SK-N-SH treated with all-trans-retinoic acid at 6 μM for 48 hours (cell line): ENCODE results near the gene POU2AF3.

ENCODE experiments used
- ATAC-seq: fragments of 200-7000 bp; cut with Tn5 transposase; 3 replicates; pipeline ENCODE4 v1.9.1; 2020; ENCODE audit warnings: mild to moderate bottlenecking, moderate library complexity
- ARNTL ChIP-seq: fragments of 450-650 bp; formaldehyde crosslinking; IDR thresholded peaks from 2 replicates; pipeline ENCODE4 v1.5.0; 2020; ENCODE audit warnings: low read depth, mild to moderate bottlenecking, moderate library complexity, borderline replicate concordance
- BACH2 ChIP-seq: fragments of 250-450 bp; sonication (Bioruptor Pico); IDR thresholded peaks from 2 replicates; pipeline ENCODE4 v1.9.0; 2021; ENCODE audit warnings: mild to moderate bottlenecking, borderline replicate concordance
- CSDC2 ChIP-seq: fragments of 250-450 bp; sonication (Bioruptor Pico); IDR thresholded peaks from 2 replicates; pipeline ENCODE4 v1.5.0; 2020; ENCODE audit warnings: mild to moderate bottlenecking, moderate library complexity
- ESRRG ChIP-seq: fragments of 250-450 bp; sonication (Bioruptor Pico); IDR thresholded peaks from 2 replicates; pipeline ENCODE4 v1.6.1; 2021; ENCODE audit warnings: mild to moderate bottlenecking
- GLIS3 ChIP-seq: fragments of 250-450 bp; sonication (Bioruptor Pico); IDR thresholded peaks from 2 replicates; pipeline ENCODE4 v1.5.0; 2020; ENCODE audit warnings: mild to moderate bottlenecking, moderate library complexity
- ISL1 ChIP-seq: fragments of 250-450 bp; sonication (Bioruptor Pico); IDR thresholded peaks from 2 replicates; pipeline ENCODE4 v2.1.2; 2022; ENCODE audit warnings: mild to moderate bottlenecking, moderate library complexity
- RARB ChIP-seq: fragments of 250-450 bp; sonication (Bioruptor Pico); IDR thresholded peaks from 2 replicates; pipeline ENCODE4 v1.8.0; 2021; ENCODE audit warnings: mild to moderate bottlenecking, moderate library complexity
- SNAI2 ChIP-seq: fragments of 250-450 bp; sonication (Bioruptor Pico); IDR thresholded peaks from 2 replicates; pipeline ENCODE4 v1.5.0; 2020; ENCODE audit warnings: mild to moderate bottlenecking, moderate library complexity
- TCF4 ChIP-seq: fragments of 250-450 bp; sonication (Bioruptor Pico); IDR thresholded peaks from 2 replicates; pipeline ENCODE4 v1.8.0; 2021; ENCODE audit warnings: mild to moderate bottlenecking, moderate library complexity, borderline replicate concordance
- TOX ChIP-seq: fragments of 250-450 bp; sonication (Bioruptor Pico); IDR thresholded peaks from 2 replicates; pipeline ENCODE4 v1.8.0; 2021; ENCODE audit warnings: mild to moderate bottlenecking, moderate library complexity, borderline replicate concordance
- ZFP3 ChIP-seq: fragments of 250-450 bp; sonication (Bioruptor Pico); IDR thresholded peaks from 2 replicates; pipeline ENCODE4 v1.5.0; 2020; ENCODE audit warnings: mild to moderate bottlenecking, moderate library complexity
- ZFP30 ChIP-seq: fragments of 450-650 bp; formaldehyde crosslinking; IDR thresholded peaks from 2 replicates; pipeline ENCODE4 v1.5.0; 2022; ENCODE audit warnings: mild to moderate bottlenecking, moderate library complexity
- ZNF565 ChIP-seq: fragments of 450-650 bp; formaldehyde crosslinking; conservative IDR thresholded peaks from 2 replicates; pipeline ENCODE4 v1.5.0; 2020; ENCODE audit warnings: low read depth, mild to moderate bottlenecking, moderate library complexity
- ZNF70 ChIP-seq: fragments of 450-650 bp; formaldehyde crosslinking; IDR thresholded peaks from 2 replicates; pipeline ENCODE4 v1.5.0; 2020; ENCODE audit warnings: mild to moderate bottlenecking, moderate library complexity
- ZNF8 ChIP-seq: fragments of 450-650 bp; formaldehyde crosslinking; IDR thresholded peaks from 2 replicates; pipeline ENCODE4 v1.5.0; 2020; ENCODE audit warnings: mild to moderate bottlenecking, moderate library complexity
- TF ChIP-seq, protein P1 (sequence below): fragments of 250-450 bp; sonication (Bioruptor Pico); IDR thresholded peaks from 2 replicates; pipeline ENCODE4 v1.5.1; 2021; ENCODE audit warnings: mild to moderate bottlenecking, moderate library complexity
- TF ChIP-seq, protein P2 (sequence below): fragments of 250-450 bp; sonication (Bioruptor Pico); IDR thresholded peaks from 2 replicates; pipeline ENCODE4 v1.8.0; 2020; ENCODE audit warnings: mild to moderate bottlenecking, moderate library complexity, borderline replicate concordance
- TF ChIP-seq, protein P3 (sequence below): fragments of 250-450 bp; sonication (Bioruptor Pico); IDR thresholded peaks from 2 replicates; pipeline ENCODE4 v1.5.1; 2020; ENCODE audit warnings: low read depth, mild to moderate bottlenecking, moderate library complexity
- TF ChIP-seq, protein P4 (sequence below): fragments of 250-450 bp; sonication (Bioruptor Pico); IDR thresholded peaks from 2 replicates; pipeline ENCODE4 v1.5.0; 2020; ENCODE audit warnings: mild to moderate bottlenecking, moderate library complexity
- TF ChIP-seq, protein P5 (sequence below): fragments of 250-450 bp; sonication (Bioruptor Pico); IDR thresholded peaks from 2 replicates; pipeline ENCODE4 v1.8.0; 2021; ENCODE audit warnings: low read depth, mild to moderate bottlenecking, moderate library complexity, borderline replicate concordance

Gene POU2AF3

DNA sequence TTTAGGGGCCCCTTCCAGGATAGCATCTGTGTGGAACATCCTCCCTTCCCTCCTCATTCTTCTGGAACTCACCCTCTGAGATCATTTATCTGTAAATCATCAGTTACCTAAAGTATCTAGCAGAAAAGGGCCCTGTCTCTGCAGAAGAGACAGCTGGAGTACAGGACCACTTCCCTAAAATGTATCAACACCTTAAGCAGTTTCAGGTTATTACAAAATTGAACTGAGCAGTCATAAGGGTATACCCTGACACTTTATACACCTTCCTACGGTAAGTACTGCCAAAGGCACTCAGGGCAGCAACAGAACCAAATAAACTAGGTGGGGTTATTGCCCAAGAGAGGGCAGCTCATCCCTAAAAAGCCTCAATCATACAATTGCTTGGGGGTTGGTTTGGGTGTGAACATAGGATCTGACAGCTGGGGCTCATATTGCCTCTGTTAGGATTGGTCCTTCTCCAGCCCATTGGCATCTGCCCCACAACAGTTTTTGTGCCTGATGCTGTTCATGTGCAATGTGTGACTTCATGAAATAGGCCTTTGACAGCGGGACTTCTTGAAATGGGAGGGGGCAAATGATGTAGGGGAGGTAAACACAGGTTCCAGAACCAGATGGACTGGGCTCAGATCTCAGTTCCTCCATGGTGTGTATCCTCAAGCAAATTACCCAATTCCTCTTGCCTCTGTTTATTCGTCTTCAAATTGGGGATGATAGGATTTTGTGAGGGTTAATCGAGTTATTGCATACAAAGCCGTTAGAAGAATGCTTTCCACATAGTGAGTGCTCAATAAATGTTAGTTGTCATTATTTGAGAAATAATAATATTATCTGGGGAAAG lies 2.9 kb downstream of the POU2AF3 start:
- no peak for ATAC-seq
- no peak for TF ChIP-seq BACH2
- TF ChIP-seq RARB: no peak
- no peak for TF ChIP-seq ZNF8 (CRISPR knock-in tag)
- TF ChIP-seq, protein P1, sequence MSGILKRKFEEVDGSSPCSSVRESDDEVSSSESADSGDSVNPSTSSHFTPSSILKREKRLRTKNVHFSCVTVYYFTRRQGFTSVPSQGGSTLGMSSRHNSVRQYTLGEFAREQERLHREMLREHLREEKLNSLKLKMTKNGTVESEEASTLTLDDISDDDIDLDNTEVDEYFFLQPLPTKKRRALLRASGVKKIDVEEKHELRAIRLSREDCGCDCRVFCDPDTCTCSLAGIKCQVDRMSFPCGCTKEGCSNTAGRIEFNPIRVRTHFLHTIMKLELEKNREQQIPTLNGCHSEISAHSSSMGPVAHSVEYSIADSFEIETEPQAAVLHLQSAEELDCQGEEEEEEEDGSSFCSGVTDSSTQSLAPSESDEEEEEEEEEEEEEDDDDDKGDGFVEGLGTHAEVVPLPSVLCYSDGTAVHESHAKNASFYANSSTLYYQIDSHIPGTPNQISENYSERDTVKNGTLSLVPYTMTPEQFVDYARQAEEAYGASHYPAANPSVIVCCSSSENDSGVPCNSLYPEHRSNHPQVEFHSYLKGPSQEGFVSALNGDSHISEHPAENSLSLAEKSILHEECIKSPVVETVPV: no peak
- TF ChIP-seq ZNF70 (CRISPR knock-in tag): no peak
- TF ChIP-seq CSDC2: no peak
- TF ChIP-seq, protein P2, sequence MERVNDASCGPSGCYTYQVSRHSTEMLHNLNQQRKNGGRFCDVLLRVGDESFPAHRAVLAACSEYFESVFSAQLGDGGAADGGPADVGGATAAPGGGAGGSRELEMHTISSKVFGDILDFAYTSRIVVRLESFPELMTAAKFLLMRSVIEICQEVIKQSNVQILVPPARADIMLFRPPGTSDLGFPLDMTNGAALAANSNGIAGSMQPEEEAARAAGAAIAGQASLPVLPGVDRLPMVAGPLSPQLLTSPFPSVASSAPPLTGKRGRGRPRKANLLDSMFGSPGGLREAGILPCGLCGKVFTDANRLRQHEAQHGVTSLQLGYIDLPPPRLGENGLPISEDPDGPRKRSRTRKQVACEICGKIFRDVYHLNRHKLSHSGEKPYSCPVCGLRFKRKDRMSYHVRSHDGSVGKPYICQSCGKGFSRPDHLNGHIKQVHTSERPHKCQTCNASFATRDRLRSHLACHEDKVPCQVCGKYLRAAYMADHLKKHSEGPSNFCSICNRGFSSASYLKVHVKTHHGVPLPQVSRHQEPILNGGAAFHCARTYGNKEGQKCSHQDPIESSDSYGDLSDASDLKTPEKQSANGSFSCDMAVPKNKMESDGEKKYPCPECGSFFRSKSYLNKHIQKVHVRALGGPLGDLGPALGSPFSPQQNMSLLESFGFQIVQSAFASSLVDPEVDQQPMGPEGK (CRISPR knock-in tag): no peak
- no peak for TF ChIP-seq ISL1 (CRISPR knock-in tag)
- TF ChIP-seq ZFP30 (CRISPR knock-in tag): no peak
- no peak for TF ChIP-seq GLIS3 (CRISPR knock-in tag)
- no peak for TF ChIP-seq TCF4
- TF ChIP-seq SNAI2 (CRISPR knock-in tag): no peak
- TF ChIP-seq ARNTL (CRISPR knock-in tag): no peak

DNA sequence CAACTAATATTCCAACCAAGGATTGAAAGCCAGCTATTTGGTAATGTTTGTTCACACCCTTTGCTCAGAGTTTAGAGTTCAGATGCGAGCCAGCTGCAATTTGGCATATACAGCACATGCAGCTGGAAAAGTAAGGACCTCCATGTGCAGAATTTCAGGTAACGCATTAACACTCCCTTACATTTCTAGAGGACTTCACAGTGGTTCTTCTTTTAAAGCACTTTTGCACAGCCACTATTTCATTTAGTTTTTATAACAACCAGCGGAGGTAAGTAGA lies 3.4 kb downstream of the POU2AF3 start:
- TF ChIP-seq RARB (no peak), ZNF70 (CRISPR knock-in tag) (no peak), TCF4 (no peak), CSDC2 (no peak), ZFP30 (CRISPR knock-in tag) (no peak), SNAI2 (CRISPR knock-in tag) (no peak), ISL1 (CRISPR knock-in tag) (no peak)
- TF ChIP-seq, protein P3, sequence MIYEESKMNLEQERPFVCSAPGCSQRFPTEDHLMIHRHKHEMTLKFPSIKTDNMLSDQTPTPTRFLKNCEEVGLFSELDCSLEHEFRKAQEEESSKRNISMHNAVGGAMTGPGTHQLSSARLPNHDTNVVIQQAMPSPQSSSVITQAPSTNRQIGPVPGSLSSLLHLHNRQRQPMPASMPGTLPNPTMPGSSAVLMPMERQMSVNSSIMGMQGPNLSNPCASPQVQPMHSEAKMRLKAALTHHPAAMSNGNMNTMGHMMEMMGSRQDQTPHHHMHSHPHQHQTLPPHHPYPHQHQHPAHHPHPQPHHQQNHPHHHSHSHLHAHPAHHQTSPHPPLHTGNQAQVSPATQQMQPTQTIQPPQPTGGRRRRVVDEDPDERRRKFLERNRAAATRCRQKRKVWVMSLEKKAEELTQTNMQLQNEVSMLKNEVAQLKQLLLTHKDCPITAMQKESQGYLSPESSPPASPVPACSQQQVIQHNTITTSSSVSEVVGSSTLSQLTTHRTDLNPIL: no peak
- TF ChIP-seq, protein P4, sequence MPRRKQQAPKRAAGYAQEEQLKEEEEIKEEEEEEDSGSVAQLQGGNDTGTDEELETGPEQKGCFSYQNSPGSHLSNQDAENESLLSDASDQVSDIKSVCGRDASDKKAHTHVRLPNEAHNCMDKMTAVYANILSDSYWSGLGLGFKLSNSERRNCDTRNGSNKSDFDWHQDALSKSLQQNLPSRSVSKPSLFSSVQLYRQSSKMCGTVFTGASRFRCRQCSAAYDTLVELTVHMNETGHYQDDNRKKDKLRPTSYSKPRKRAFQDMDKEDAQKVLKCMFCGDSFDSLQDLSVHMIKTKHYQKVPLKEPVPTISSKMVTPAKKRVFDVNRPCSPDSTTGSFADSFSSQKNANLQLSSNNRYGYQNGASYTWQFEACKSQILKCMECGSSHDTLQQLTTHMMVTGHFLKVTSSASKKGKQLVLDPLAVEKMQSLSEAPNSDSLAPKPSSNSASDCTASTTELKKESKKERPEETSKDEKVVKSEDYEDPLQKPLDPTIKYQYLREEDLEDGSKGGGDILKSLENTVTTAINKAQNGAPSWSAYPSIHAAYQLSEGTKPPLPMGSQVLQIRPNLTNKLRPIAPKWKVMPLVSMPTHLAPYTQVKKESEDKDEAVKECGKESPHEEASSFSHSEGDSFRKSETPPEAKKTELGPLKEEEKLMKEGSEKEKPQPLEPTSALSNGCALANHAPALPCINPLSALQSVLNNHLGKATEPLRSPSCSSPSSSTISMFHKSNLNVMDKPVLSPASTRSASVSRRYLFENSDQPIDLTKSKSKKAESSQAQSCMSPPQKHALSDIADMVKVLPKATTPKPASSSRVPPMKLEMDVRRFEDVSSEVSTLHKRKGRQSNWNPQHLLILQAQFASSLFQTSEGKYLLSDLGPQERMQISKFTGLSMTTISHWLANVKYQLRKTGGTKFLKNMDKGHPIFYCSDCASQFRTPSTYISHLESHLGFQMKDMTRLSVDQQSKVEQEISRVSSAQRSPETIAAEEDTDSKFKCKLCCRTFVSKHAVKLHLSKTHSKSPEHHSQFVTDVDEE (CRISPR knock-in tag): no peak
- ATAC-seq: no peak

DNA sequence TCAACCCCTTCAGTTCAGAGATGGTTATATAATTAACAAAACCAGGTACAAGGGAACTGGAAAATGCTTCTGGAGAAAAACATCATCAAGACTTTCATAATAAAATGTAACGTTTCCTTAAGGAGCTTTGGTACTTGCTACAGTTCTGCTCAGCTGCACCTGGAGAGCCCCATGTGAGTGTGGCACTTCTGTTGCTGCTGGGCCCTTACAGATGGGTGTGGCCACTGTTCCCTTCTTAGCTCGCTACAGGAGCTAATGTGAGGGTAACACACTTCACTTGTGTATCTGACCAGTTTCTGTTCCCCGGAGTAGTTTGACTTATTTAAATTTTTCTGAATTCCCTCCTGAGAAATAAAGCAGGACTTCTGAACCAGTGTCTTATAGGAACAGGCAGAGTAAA lies 4.0 kb downstream of the POU2AF3 start:
- ATAC-seq: no peak
- TF ChIP-seq TOX (CRISPR knock-in tag): no peak
- TF ChIP-seq ESRRG (CRISPR knock-in tag): no peak

DNA sequence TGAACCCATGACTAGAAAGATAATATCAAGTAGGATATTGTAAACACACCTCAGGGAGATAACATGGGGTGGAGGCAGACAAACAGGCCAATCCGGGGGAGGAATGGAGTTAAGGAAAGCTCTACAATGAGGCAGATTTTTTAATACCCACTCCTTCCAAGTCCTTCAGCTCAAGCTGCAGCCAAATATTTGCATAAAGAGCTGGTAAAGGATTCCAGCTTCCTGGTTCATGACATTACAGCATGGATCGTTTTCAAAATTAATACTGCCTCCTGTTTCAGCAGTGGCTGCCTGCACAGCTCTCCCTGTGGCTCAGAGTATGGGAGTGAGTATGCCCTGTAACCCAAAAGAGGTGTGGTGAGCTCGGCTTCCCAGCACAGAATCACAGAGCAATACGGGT lies 5.1 kb downstream of the POU2AF3 start:
- ATAC-seq: no peak
- TF ChIP-seq ESRRG (CRISPR knock-in tag) (no peak), TOX (CRISPR knock-in tag) (no peak), ZNF565 (CRISPR knock-in tag) (no peak), RARB (no peak), ZFP3 (CRISPR knock-in tag) (no peak), ZNF70 (CRISPR knock-in tag) (no peak)
- TF ChIP-seq, protein P5, sequence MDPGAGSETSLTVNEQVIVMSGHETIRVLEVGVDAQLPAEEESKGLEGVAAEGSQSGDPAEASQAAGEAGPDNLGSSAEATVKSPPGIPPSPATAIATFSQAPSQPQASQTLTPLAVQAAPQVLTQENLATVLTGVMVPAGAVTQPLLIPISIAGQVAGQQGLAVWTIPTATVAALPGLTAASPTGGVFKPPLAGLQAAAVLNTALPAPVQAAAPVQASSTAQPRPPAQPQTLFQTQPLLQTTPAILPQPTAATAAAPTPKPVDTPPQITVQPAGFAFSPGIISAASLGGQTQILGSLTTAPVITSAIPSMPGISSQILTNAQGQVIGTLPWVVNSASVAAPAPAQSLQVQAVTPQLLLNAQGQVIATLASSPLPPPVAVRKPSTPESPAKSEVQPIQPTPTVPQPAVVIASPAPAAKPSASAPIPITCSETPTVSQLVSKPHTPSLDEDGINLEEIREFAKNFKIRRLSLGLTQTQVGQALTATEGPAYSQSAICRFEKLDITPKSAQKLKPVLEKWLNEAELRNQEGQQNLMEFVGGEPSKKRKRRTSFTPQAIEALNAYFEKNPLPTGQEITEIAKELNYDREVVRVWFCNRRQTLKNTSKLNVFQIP (CRISPR knock-in tag): no peak
- TF ChIP-seq, protein P4 (CRISPR knock-in tag): no peak
- TF ChIP-seq, protein P2 (CRISPR knock-in tag): no peak
- TF ChIP-seq, protein P1: no peak
